IPS-15b (cell line): ENCODE results near the gene GLG1.
"Not testable (repeated sequence)": the region's sequence is repeated elsewhere in the genome, so short reads cannot be mapped to it uniquely, and the experiment has no call there.

Experiments
- H3K27me3 ChIP-seq: one replicate; pipeline ENCODE4 v1.6.1; 2013; ENCODE audit warnings: low read length; ENCODE audit not compliant: control insufficient read depth, insufficient read depth
- H3K36me3 ChIP-seq: one replicate; pipeline ENCODE4 v1.6.1; 2013; ENCODE audit warnings: low read length; ENCODE audit not compliant: control insufficient read depth, insufficient read depth
- H3K4me1 ChIP-seq: one replicate; pipeline ENCODE4 v1.6.1; 2013; ENCODE audit warnings: mild to moderate bottlenecking, low read length; ENCODE audit not compliant: control insufficient read depth, insufficient read depth
- H3K4me3 ChIP-seq: one replicate; pipeline ENCODE4 v1.5.1; 2013; ENCODE audit warnings: low read depth, low read length
- H3K9ac ChIP-seq: one replicate; pipeline ENCODE4 v1.6.1; 2013; ENCODE audit warnings: low read depth, mild to moderate bottlenecking, low read length
- H3K9me3 ChIP-seq: one replicate; pipeline ENCODE4 v1.6.1; 2013; ENCODE audit warnings: mild to moderate bottlenecking, low read length; ENCODE audit not compliant: control insufficient read depth, insufficient read depth

Gene GLG1

DNA sequence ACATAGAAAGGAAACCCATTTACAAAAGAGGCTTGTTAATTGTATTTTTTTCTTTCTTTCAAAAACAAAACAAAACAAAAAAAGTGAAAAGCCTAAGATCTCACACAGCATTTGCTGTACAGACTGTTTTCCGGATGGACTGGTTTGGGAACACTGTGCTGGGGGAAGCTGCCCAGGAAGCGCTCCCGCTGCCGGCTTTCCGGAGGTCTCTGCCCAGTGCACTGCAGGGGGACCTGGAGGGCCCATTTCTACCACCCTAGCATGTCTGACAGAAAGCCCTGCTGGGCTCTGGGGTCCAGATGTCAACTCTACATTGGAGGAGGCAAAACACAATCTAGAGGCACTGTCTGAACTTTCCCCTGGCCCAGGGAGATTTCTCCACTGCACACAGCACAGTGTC lies 159.3 kb downstream of the GLG1 start:
- no peaks in the 10 kb centered on the region for H3K4me1 ChIP-seq
- H3K36me3 ChIP-seq, result peaks cover 18% of the 10 kb centered on the region
- no peaks in the 10 kb centered on the region for H3K27me3 ChIP-seq

DNA sequence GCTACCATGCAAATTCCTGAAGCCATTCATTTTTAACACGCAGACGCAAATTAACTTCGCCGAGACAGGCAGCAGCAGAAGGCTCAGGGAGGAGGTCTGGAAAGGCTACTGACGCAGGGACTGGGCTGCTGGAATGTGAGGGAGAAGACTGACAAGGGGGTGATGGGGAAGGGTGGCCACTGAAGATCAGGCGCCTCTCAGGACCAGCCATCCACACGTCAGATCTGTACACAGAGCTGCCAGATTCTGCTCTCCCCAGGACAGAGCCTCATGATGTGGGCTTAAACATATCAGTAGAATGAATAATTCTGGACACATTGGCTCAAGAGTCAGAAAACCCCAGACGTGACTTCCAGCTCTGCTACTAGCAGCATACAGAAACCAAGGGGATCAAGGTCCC lies 160.0 kb downstream of the GLG1 start:
- Histone ChIP-seq H3K9ac (no peak overlapping the region), H3K9me3 (no peaks in the 10 kb centered on the region), H3K27me3 (no peaks in the 10 kb centered on the region), H3K36me3 (peaks cover 11% of the 10 kb centered on the region), H3K4me3 (no peak overlapping the region), H3K4me1 (no peaks in the 10 kb centered on the region)

More for the DNA sequence above, 159.3 kb downstream of the GLG1 start:
- no peak overlapping the region for H3K4me3 ChIP-seq
- no peak overlapping the region for H3K9ac ChIP-seq
- no peaks in the 10 kb centered on the region for H3K9me3 ChIP-seq

DNA sequence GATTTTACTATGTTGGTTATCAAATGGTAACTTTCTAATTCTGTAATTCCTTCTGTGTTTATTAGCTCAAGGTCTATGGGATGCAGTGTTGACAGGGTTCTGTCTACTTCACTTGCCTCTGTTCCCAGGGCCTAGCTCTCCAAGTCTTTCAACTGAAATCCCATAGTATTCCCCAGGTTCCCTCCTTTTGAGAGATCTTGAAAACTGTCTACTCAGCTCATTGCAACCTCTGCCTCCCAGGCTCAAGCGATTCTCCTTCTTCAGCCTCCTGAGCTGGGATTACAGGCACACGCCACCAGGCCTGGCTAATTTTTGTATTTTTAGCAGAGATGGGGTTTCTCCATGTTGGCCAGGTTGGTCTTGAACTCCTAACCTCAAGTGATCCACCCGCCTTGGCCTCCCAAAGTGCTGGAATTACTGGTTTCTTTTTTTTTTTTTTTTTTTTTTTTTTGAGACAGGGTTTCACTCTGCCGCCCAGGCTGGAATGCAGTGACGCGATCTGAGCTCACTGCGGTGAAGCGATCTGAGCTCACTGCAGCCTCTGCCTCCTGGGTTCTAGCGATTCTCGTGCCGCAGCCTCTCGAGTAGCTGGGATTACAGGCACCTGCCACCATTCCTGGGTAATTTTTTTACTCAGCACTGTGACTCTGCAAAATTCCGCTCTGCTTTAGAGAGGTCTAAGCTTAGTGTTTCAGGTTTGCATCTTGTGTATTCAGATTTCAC lies 163.1 kb downstream of the GLG1 start:
- H3K36me3 ChIP-seq, H3K9me3 ChIP-seq: not testable (repeated sequence)

DNA sequence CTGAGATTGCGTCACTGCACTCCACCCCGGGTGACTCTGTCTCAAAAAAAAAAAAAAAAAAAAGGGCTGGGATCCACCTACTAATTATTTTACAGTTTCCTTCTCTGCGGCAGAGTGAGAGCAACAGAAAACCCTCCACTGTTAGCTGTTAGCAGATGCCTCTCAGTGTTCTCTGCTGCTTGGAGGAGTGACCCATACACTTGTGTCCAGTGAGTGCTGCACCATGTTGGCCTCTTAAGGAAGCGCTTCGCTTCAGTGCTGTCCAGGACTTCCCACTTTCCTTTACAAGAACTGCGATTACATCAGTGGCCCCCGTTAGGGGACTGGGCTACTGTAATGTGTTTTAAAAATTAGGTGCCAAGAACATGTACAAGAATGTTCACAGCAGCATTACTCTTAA lies 167.2 kb downstream of the GLG1 start:
- Histone ChIP-seq H3K27me3 (no peaks in the 10 kb centered on the region), H3K4me1 (no peaks in the 10 kb centered on the region), H3K36me3 (no peaks in the 10 kb centered on the region), H3K4me3 (no peak overlapping the region), H3K9ac (no peak overlapping the region), H3K9me3 (no peaks in the 10 kb centered on the region)

More for the DNA sequence above, 163.1 kb downstream of the GLG1 start:
- not testable (repeated sequence) for H3K4me1 ChIP-seq, H3K4me3 ChIP-seq, H3K9ac ChIP-seq, H3K27me3 ChIP-seq

DNA sequence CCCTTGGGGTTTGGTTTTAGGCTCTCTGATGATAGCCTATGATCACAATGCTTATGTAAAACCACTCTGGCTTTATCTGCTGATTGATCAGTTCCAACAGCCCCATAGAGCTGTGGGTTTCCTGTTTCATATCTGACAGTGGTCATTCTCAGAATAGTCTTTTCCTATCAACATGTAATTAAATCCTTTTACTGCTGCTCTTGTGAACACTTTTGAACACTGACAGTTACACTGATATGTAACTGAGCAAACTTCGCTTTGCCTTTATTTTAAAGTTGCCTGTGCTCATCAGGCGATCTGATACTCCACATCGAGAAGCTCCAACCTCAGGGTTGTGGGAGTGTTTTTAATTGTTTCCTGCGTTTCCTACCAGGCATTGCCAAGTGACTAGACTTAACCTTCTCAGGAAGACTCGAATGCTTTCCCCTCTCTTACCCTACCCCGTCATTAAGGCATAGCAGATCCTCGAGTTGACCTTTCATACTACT lies 168.4 kb downstream of the GLG1 start:
- Histone ChIP-seq H3K4me1 (no peaks in the 10 kb centered on the region), H3K36me3 (no peaks in the 10 kb centered on the region), H3K4me3 (no peak overlapping the region), H3K9ac (no peak overlapping the region), H3K9me3 (no peaks in the 10 kb centered on the region), H3K27me3 (no peaks in the 10 kb centered on the region)

DNA sequence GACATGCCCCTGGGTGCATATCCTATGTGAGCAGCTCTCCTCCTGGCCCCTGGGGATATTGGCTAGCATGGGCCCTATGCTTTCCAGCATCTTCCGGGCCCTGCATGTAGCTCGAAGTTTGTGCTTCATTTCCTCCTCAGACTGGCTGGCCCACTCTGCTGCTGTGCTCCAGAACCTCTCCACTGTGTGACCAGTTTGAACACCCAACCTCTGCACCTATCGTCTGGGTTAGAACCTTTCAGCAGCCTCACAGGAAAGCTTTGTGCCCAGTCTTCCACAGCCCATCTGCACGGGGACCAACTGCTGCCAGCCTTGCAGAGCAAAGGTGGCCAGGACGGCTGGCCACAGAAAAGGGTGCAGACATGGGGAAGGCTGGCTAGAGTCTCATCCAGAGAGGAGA lies 175.4 kb downstream of the GLG1 start:
- Histone ChIP-seq H3K4me1 (no peaks in the 10 kb centered on the region), H3K27me3 (no peaks in the 10 kb centered on the region), H3K4me3 (no peak overlapping the region), H3K9ac (peak overlapping the region; percentile 47), H3K9me3 (no peaks in the 10 kb centered on the region), H3K36me3 (no peaks in the 10 kb centered on the region)

DNA sequence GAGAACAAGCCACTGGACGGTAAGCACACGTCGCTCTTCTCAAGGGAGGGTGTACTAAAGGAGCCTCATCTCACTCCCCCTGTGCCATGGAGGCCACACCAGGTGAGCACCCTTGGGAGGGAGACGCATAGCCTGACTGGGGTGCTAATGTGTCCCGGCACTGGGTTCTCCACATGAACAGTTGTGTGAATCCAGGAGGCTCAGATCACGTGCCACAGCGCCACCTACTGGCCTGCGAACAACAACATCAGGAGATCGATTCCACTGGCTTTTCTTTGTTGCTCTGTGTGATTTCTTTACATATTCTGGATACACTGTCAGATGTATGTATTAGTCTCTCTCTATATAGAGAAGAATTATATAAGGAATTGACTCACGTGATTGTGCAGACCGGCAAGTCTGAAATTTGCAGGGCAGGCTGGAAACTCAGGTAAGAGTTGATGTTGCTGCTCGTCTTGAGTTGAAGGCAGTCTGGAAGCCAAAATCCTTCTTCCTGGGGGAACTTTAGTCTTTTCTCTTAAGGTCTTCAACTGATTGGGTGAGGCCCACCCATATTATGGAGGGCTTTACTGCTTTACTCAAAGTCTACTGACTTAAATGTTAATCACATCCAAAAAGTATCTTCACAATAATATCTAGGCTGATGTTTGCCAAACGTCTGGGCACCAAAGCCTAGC lies 176.7 kb downstream of the GLG1 start:
- not testable (repeated sequence) for H3K9ac ChIP-seq, H3K27me3 ChIP-seq, H3K9me3 ChIP-seq, H3K36me3 ChIP-seq, H3K4me1 ChIP-seq, H3K4me3 ChIP-seq

DNA sequence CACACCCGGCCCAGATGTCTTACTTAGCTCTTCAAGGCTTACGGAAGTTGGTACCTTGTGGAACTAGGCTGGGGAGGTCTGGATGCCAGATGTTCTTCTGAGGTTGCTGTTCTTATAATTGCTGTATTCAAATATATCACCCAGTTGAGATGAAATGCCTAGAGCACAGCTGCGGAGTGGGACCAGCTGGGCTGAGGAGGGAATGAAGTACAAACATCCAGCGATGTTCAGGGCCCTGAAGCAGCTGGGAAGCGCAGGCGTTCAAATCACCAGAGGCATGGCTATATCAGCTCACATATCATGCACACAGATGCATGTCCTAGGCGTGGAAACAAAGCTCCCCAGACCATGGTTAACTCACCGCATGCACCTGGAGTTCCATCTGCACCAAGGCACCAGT lies 178.4 kb downstream of the GLG1 start:
- not testable (repeated sequence) for H3K36me3 ChIP-seq, H3K27me3 ChIP-seq, H3K9me3 ChIP-seq, H3K4me1 ChIP-seq, H3K9ac ChIP-seq, H3K4me3 ChIP-seq

DNA sequence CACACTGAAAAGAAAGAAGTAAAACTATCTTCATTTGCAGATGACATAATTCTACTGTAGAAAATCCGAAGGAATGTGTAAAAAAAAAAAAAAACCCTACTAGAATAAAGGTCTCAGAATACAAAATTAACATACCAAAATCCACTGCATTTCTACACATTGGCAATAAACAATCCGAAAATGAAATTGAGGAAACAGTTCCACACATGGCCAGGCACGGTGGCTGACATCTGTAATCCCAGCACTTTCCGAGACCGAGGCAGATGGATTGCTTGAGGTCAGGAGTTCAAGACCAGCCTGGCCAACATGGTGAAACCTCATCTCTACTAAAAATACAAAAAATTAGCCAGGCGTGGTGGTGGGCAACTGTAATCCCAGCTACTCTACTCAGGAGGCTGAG lies 181.2 kb downstream of the GLG1 start:
- H3K36me3 ChIP-seq, H3K9me3 ChIP-seq, H3K4me1 ChIP-seq, H3K4me3 ChIP-seq, H3K9ac ChIP-seq, H3K27me3 ChIP-seq: not testable (repeated sequence)

DNA sequence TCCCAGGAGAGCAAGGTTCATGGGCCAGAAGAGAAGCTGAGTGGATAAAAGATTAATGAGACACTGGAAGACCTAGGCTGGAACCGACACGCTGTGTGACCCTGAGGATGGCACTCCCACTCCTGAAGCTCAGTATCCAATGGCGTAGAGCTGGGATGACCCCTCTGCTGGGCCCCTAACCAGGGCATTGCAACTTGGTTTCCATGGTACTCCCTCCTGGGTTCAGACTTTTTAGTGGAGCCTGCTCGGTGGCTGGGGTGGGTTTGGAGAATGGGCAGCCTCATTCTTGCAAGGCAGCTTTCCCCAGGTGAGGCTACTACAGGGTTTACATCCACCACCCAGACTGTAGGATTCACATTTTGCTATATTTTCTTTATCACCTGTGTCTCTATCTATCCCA lies 183.2 kb downstream of the GLG1 start:
- H3K9me3 ChIP-seq, H3K36me3 ChIP-seq, H3K9ac ChIP-seq, H3K27me3 ChIP-seq, H3K4me1 ChIP-seq, H3K4me3 ChIP-seq: not testable (repeated sequence)

DNA sequence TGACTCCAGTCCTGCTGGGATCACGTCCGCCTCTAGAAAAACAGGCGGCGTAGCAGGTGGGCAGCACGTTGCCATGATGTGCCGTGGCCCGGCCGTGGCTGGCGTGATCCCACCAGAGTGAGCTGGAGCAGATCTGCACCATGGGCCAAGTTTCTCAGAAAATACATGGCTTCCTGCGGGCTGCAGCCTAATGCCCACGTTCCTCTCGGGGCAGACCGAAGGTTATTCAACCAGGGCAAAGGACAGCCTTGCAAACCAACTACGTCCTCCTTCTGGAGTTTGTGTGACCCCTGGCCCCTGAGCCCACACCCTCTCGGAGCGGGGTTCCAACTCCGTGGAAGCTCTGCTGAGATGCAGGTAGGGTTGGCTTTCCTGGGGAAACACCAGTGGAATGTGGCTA lies 184.8 kb downstream of the GLG1 start:
- H3K9me3 ChIP-seq, H3K9ac ChIP-seq, H3K27me3 ChIP-seq, H3K4me1 ChIP-seq, H3K36me3 ChIP-seq, H3K4me3 ChIP-seq: not testable (repeated sequence)

DNA sequence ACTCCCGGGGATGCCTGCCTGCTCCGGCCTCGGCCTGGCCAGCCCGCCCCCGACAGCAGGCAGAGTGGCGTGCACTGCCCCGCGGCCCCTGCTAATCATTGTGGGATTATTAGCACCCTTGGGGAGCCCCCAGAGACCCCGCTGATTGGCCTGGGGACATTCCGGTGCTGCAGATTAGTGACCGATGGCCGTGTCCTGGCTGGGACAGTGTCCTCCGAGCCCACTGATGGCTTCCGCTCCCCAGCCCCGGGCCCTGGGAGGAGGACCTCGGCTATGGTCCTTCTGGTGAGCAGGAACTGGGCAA lies 185.5 kb downstream of the GLG1 start:
- H3K27me3 ChIP-seq, H3K9me3 ChIP-seq, H3K4me1 ChIP-seq, H3K9ac ChIP-seq, H3K36me3 ChIP-seq, H3K4me3 ChIP-seq: not testable (repeated sequence)
